ENCODE measurements around the gene ZNF654. TPM values are rescaled to one million over a fixed set of nuclear protein-coding genes. Genes with fewer than 3 reads are reported as not detected.

Gene ZNF654
- total RNA-seq, 4 donors from 2014 or later = 16.1 to 49.1 (median 21.5) TPM

DNA sequence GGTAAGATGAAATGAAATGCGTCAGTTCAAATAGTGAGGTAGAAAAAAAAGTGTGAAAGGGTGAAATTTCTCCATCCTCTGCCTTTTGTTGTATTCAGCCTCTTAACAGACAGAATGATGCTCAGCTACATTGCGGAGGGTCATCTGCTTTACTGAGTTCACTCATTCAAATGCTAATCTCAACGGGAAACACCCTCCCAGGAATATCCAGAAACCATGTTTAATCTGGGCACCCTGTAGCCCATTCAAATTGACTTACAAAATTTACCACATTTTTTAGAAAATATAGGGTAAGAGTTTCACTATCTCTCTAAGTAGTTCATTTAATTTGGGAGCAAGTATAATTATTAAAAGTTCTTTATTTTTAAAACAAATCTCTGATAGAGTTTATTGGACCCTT, 133.6 kb downstream of the ZNF654 start:
- no peaks in the 10 kb centered on the region for H3K4me1 ChIP-seq
- no peak overlapping the region for H3K27ac ChIP-seq
- H3K9me3 ChIP-seq = no peaks in the 10 kb centered on the region
- TF ChIP-seq POLR2A (IDR thresholded peaks at IDR 0.05) (no peak), CTCF (IDR thresholded peaks at IDR 0.05) (no peak)
- H3K4me3 ChIP-seq = no peak overlapping the region
- intact Hi-C loops (cut with DNase I; ENCODE audit: low total_unique reads) = no loop called here
- no peaks in the 10 kb centered on the region for H3K36me3 ChIP-seq
- no peak for DNase-seq
- H3K27me3 ChIP-seq = no peaks in the 10 kb centered on the region

Other genes starting within 250 kb of the ZNF654 start
- gene CGGBP1, start 250 bp upstream of the ZNF654 start, total RNA-seq = 100 to 1,000 TPM in 2 of 4 donors, 10 to 100 TPM in 2; 86.2 to 130 (median 96.8) TPM
- gene C3orf38, start 90.7 kb downstream of the ZNF654 start, total RNA-seq = 10 to 100 TPM in 3 of 4 donors, 1 to 10 TPM in 1; 6.9 to 60.2 (median 19.0) TPM

Data from uterus (tissue), 4 donors.